GM18907 (cell line): Measurements from ENCODE around the gene SDK1.

Source experiments
- ATAC-seq: cut with Tn5 transposase; IDR thresholded peaks from one replicate; pipeline ENCODE4 v1.9.1; 2021; ENCODE audit warnings: mild to moderate bottlenecking, moderate library complexity; ENCODE audit not compliant: unreplicated experiment

Gene SDK1

GRCh38 chr7:3965794-3966395 is 664.8 kb downstream of the SDK1 start:
- ATAC-seq: no peak

- ATAC-seq: no peak
Observed at GRCh38 chr7:3968234-3968633, 667.2 kb downstream of the SDK1 start.

GRCh38 chr7:3969286-3969685 is 668.2 kb downstream of the SDK1 start:
- ATAC-seq: no peak

- no peak for ATAC-seq
Observed at GRCh38 chr7:3971323-3971722, 670.3 kb downstream of the SDK1 start.

- ATAC-seq: no peak
Observed at GRCh38 chr7:3973264-3973663, 672.2 kb downstream of the SDK1 start.

- no peak for ATAC-seq
Observed at GRCh38 chr7:3974329-3974728, 673.3 kb downstream of the SDK1 start.

- ATAC-seq: no peak
Observed at GRCh38 chr7:3975371-3975770, 674.3 kb downstream of the SDK1 start.

- ATAC-seq: no peak
Observed at GRCh38 chr7:3977391-3977790, 676.3 kb downstream of the SDK1 start.

GRCh38 chr7:3978839-3979238 is 677.8 kb downstream of the SDK1 start:
- no peak for ATAC-seq

GRCh38 chr7:3979611-3980299 is 678.7 kb downstream of the SDK1 start:
- ATAC-seq: no peak

- ATAC-seq: no peak
Observed at GRCh38 chr7:3980300-3980643, 679.2 kb downstream of the SDK1 start.

GRCh38 chr7:3981281-3981680 is 680.2 kb downstream of the SDK1 start:
- ATAC-seq: no peak

GRCh38 chr7:3984456-3984855 is 683.4 kb downstream of the SDK1 start:
- no peak for ATAC-seq

- no peak for ATAC-seq
Observed at GRCh38 chr7:3986927-3987326, 685.9 kb downstream of the SDK1 start.

- no peak for ATAC-seq
Observed at GRCh38 chr7:3987426-3987927, 686.4 kb downstream of the SDK1 start.

- no peak for ATAC-seq
Observed at GRCh38 chr7:3989723-3990122, 688.7 kb downstream of the SDK1 start.

GRCh38 chr7:3991731-3992231 is 690.7 kb downstream of the SDK1 start:
- no peak for ATAC-seq

GRCh38 chr7:3992841-3993240 is 691.8 kb downstream of the SDK1 start:
- no peak for ATAC-seq

GRCh38 chr7:3994764-3995163 is 693.7 kb downstream of the SDK1 start:
- no peak for ATAC-seq

GRCh38 chr7:3995187-3995586 is 694.1 kb downstream of the SDK1 start:
- no peak for ATAC-seq

GRCh38 chr7:3998060-3998459 is 697.0 kb downstream of the SDK1 start:
- no peak for ATAC-seq

GRCh38 chr7:4000139-4000538 is 699.1 kb downstream of the SDK1 start:
- no peak for ATAC-seq

- ATAC-seq: no peak
Observed at GRCh38 chr7:4000934-4001333, 699.9 kb downstream of the SDK1 start.
